K562 (cell line): ENCODE data around the gene SPTLC1. TPM values are rescaled to one million over a fixed set of nuclear protein-coding genes. Genes with fewer than 3 reads are reported as not detected.

Experiments used
- ATAC-seq: fragments of 200-7000 bp; cut with Tn5 transposase; 3 replicates; pipeline ENCODE4 v1.9.1; 2020; ENCODE audit warnings: moderate library complexity
- BruUV-seq: library from RNA; stranded (reverse); fragments of 400-500 nt; replicated peaks from 2 replicates; lab custom pipeline; 2021; lab: Mats Ljungman, UMichigan
- CTCF ChIA-PET: fragments of 300-600 bp; formaldehyde crosslinking; extraction: SDS; loops from one replicate; lab custom pipeline; 2021; ENCODE audit warnings: low intra/inter-chr PET ratio; lab: Yijun Ruan, JAX
- POLR2A ChIA-PET: fragments of 300-600, 350-650 bp; sonication (Branson Sonifier 250); formaldehyde crosslinking; extraction: SDS; loops from one replicate; lab custom pipeline; 2021; ENCODE audit warnings: antibody characterized with exemption, inconsistent platforms; lab: Yijun Ruan, JAX
- DNase-seq, 4 experiments: peaks; one replicate each; pipeline versions ENCODE4 v3.0.0 to v3.0.0-alpha.2; 2011 to 2018; ENCODE audit warnings: low spot score in 3 of 4, mixed read lengths in 3 of 4; ENCODE audit errors: extremely low read depth in 1 of 4
- FAIRE-seq: peaks from 2 replicates; lab custom pipeline; 2011; peaks lifted over from hg19 to GRCh38; lab: Jason Lieb, UNC
- H2AFZ ChIP-seq: 2 replicates; pipeline ENCODE4 v1.6.0; 2011; ENCODE audit warnings: low read depth, low read length, control low read depth, inconsistent platforms
- H3K27ac ChIP-seq: fragments of 200-600 bp; 3 replicates; pipeline ENCODE4 v1.8.0; 2011; ENCODE audit warnings: low read depth, mild to moderate bottlenecking, control low read depth, inconsistent platforms, low read length, moderate library complexity, mixed read lengths; ENCODE audit errors: extremely low read depth
- H3K27me3 ChIP-seq, 2 experiments: fragments of 300-600 bp in 1 of 2; 2 replicates in 1 of 2; 3 replicates in 1 of 2; pipeline versions ENCODE4 v1.6.0 to v1.8.0; 2011; ENCODE audit warnings: inconsistent platforms in 2 of 2, low read length in 2 of 2, mild to moderate bottlenecking in 1 of 2, mixed read lengths in 1 of 2, moderate library complexity in 1 of 2; ENCODE audit not compliant: control insufficient read depth in 2 of 2, insufficient read depth in 2 of 2
- H3K36me3 ChIP-seq: fragments of 300-600 bp; 3 replicates; pipeline ENCODE4 v1.8.0; 2011; ENCODE audit warnings: mild to moderate bottlenecking, low read length, inconsistent platforms; ENCODE audit not compliant: control insufficient read depth, insufficient read depth
- H3K4me1 ChIP-seq, 2 experiments: fragments of 200-600 bp in 1 of 2; replicated peaks in 1 of 2; 2 replicates in 1 of 2; 3 replicates in 1 of 2; pipeline versions ENCODE4 v1.5.1 to v1.8.0; 2011; ENCODE audit warnings: inconsistent platforms in 2 of 2, low read length in 2 of 2, mild to moderate bottlenecking in 1 of 2, mixed read lengths in 1 of 2, moderate library complexity in 1 of 2; ENCODE audit not compliant: control insufficient read depth in 2 of 2, insufficient read depth in 2 of 2
- H3K4me2 ChIP-seq: 2 replicates; pipeline ENCODE4 v1.6.1; 2011; ENCODE audit warnings: low read length, control low read depth, inconsistent platforms, mixed read lengths; ENCODE audit not compliant: insufficient read depth
- H3K4me3 ChIP-seq: fragments of 200-600 bp; sonication (generic), shearing (Covaris generic); 2 replicates; pipeline ENCODE4 v1.5.1; 2016; ENCODE audit warnings: control low read depth, inconsistent platforms
- H3K79me2 ChIP-seq: fragments of 200-600 bp; 3 replicates; pipeline ENCODE4 v1.8.0; 2011; ENCODE audit warnings: low read length, inconsistent platforms; ENCODE audit not compliant: control insufficient read depth, insufficient read depth
- H3K9ac ChIP-seq, 2 experiments: 2 replicates each; pipeline versions ENCODE4 v1.6.0 to v1.6.1; 2011; ENCODE audit warnings: low read depth in 2 of 2, low read length in 2 of 2, control low read depth in 1 of 2, inconsistent platforms in 1 of 2, mild to moderate bottlenecking in 1 of 2, mixed read lengths in 1 of 2; ENCODE audit not compliant: insufficient read depth in 1 of 2
- H3K9me1 ChIP-seq: one replicate; pipeline ENCODE4 v1.6.0; 2011; ENCODE audit warnings: inconsistent platforms, mild to moderate bottlenecking, low read length, moderate library complexity; ENCODE audit not compliant: control insufficient read depth, insufficient read depth
- H3K9me3 ChIP-seq: replicated peaks from 2 replicates; pipeline ENCODE4 v1.5.1; 2011; ENCODE audit warnings: low read depth, low read length, inconsistent platforms; ENCODE audit not compliant: control insufficient read depth, insufficient read depth
- H4K20me1 ChIP-seq: replicated peaks from 2 replicates; pipeline ENCODE4 v1.6.1; 2011; ENCODE audit warnings: low read length, inconsistent platforms, mixed read lengths; ENCODE audit not compliant: control insufficient read depth, insufficient read depth
- HEY1 ChIP-seq: fragments of 250-450 bp; sonication (Bioruptor Pico); IDR thresholded peaks from 2 replicates; pipeline ENCODE4 v1.5.0; 2020; ENCODE audit warnings: mild to moderate bottlenecking, moderate library complexity, borderline replicate concordance
- HNRNPLL ChIP-seq: fragments of 200-400 bp; formaldehyde crosslinking; IDR thresholded peaks from 2 replicates; pipeline ENCODE4 v1.6.1; 2017; ENCODE audit warnings: low read length, low read depth, mild to moderate bottlenecking; ENCODE audit not compliant: poor library complexity, severe bottlenecking
- IRF2 ChIP-seq: sonication (generic); formaldehyde crosslinking; IDR thresholded peaks from 2 replicates; pipeline ENCODE4 v1.8.1; 2022; ENCODE audit warnings: mild to moderate bottlenecking, missing genetic modification reagents
- MTA3 ChIP-seq: fragments of 450-650 bp; formaldehyde crosslinking; IDR thresholded peaks from 2 replicates; pipeline ENCODE4 v1.6.1; 2017; ENCODE audit warnings: mild to moderate bottlenecking, borderline replicate concordance
- USF1 ChIP-seq: sonication (generic); formaldehyde crosslinking; IDR thresholded peaks from 2 replicates; pipeline ENCODE4 v1.9.0; 2022; ENCODE audit warnings: mild to moderate bottlenecking, missing genetic modification reagents
- ZBTB11 ChIP-seq, 3 experiments: fragments of 200-800 bp in 1 of 3; fragments of 250-450 bp in 1 of 3; fragments of 450-650 bp in 1 of 3; sonication (Bioruptor Pico) in 1 of 3; sonication (Bioruptor generic) in 1 of 3; formaldehyde crosslinking in 1 of 3; IDR thresholded peaks; 2 replicates each; pipeline versions ENCODE4 v1.6.1 to v1.8.0; 2016 to 2022; ENCODE audit warnings: mild to moderate bottlenecking in 2 of 3, missing genetic modification characterization in 2 of 3, missing compliant biosample characterization in 1 of 3, moderate library complexity in 1 of 3
- ZC3H4 ChIP-seq: sonication (generic); formaldehyde crosslinking; IDR thresholded peaks from 2 replicates; pipeline ENCODE4 v1.9.0; 2021; ENCODE audit warnings: missing genetic modification reagents, borderline replicate concordance
- ZFP36 ChIP-seq: fragments of 150-350 bp; IDR thresholded peaks from 2 replicates; pipeline ENCODE4 v1.6.1; 2018; ENCODE audit warnings: low read length, low read depth; ENCODE audit not compliant: partially characterized antibody
- ZNF3 ChIP-seq: fragments of 250-450 bp; sonication (Bioruptor Pico); IDR thresholded peaks from 2 replicates; pipeline ENCODE4 v1.5.0; 2021; ENCODE audit warnings: mild to moderate bottlenecking, moderate library complexity
- WGBS: fragments of 100-300 bp; shearing (Covaris generic); methylation state at CpG from one replicate; pipeline ENCODE4 v1.1.6; 2016; ENCODE audit warnings: low coverage, mixed read lengths; ENCODE audit not compliant: insufficient coverage; ENCODE audit errors: missing lambda C conversion rate; 5-methylcytosine and 5-hydroxymethylcytosine counted together
- in situ Hi-C: fragments of 300-500 bp; cut with MboI; formaldehyde crosslinking; loops from 4 replicates; pipeline ENCODE4 v1.15.0; 2018; ENCODE audit warnings: inconsistent platforms, mixed read lengths
- intact Hi-C: fragments of 100-400 bp; cut with micrococcal nuclease; formaldehyde crosslinking; loops from 2 replicates; pipeline ENCODE4 v1.14.2; 2022
- polyA plus RNA-seq, 8 experiments: library from polyadenylated mRNA; depleted of rRNA in 4 of 8; stranded (reverse) in 5 of 8; unstranded in 3 of 8; fragments of >200 nt; fragmentation: Nextera tagmentation in 2 of 8; fragmentation: Illumina TruSeq in 1 of 8; extraction: Ambion mirVana in 2 of 8; extraction: Trizol in 1 of 8; gene quantifications; 2 replicates each; pipeline versions ENCODE4 v1.2.1 to v1.2.3, GENCODE V29; 2011 to 2014; ENCODE audit warnings: inconsistent platforms in 1 of 8, missing spikeins in 1 of 8
- total RNA-seq, 7 experiments: library from RNA; depleted of rRNA in 6 of 7; stranded (reverse); fragments of >200 nt in 6 of 7; fragmentation: Illumina TruSeq in 2 of 7; extraction: Trizol in 2 of 7; gene quantifications; 2 replicates each; pipeline versions ENCODE4 v1.2.1 to v1.2.3, GENCODE V29; 2011 to 2021; ENCODE audit warnings: low replicate concordance in 1 of 7

The SPTLC1 gene
- total and polyA plus RNA-seq, 9 of the 15 experiments (the other 6 are each of a cell fraction or from before 2014, with no cell fraction given), result 58.8 to 125 (median 84.5) TPM

DNA sequence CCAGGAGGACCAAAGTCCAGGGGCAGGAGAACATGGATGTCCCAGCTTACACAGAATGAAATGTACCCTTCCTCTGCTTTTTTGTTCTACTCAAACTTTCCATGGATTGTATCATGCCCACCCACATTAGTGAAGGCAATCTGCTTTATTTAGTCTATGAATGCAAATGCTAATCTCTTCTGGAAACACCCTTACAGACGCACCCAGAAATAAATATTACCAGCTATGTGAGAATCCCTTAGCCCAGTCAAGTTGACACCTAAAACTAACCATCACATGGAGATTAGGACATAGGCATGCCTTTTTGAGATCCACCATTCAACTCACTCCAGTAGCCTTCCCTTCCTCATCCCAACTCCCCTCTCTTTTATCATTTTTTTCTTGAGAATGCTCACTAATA, 6.1 kb upstream of the SPTLC1 start:
- no peak for FAIRE-seq
- no peak for ATAC-seq
- POLR2A ChIA-PET, result no interaction called here
- BruUV-seq, result no TSS peak
- Histone ChIP-seq H3K36me3 (no peaks in the 10 kb centered on the region), H3K9me1 (no peaks in the 10 kb centered on the region), H3K4me1 (peaks cover 4% of the 10 kb centered on the region in 2 experiments; a peak in 4 of 5 replicates), H3K9me3 (no peaks in the 10 kb centered on the region), H3K79me2 (no peaks in the 10 kb centered on the region), H3K27ac (no peak overlapping the region), H2AFZ (no peak overlapping the region), H3K9ac (no peak overlapping the region), H3K4me3 (no peak overlapping the region), H3K27me3 (no peaks in the 10 kb centered on the region), H3K4me2 (no peak overlapping the region), H4K20me1 (no peaks in the 10 kb centered on the region)
- no peak for TF ChIP-seq HNRNPLL
- no peak for TF ChIP-seq MTA3
- TF ChIP-seq HEY1 (CRISPR knock-in tag), result no peak
- TF ChIP-seq IRF2, result no peak
- TF ChIP-seq ZNF3 (CRISPR knock-in tag), result no peak
- no peak for TF ChIP-seq ZBTB11 (CRISPR knock-in tag; IDR thresholded peaks at IDR 0.05)
- no peak for TF ChIP-seq ZFP36
- no peak for TF ChIP-seq USF1 (CRISPR knock-in tag)
- no peak for TF ChIP-seq ZC3H4 (CRISPR knock-in tag)
- intact Hi-C loops (no loop called here), in situ Hi-C loops (no loop called here)
- CTCF ChIA-PET, result no interaction called here
- WGBS, result 55% methylated on average over 1 of the region's 1 CpG
- no peak for DNase-seq
